Activated CD4-positive, alpha-beta T cell treated with anti-CD3 and anti-CD28 coated beads for 4 hours (primary cell): ENCODE data around the gene NRSN1.
"Not testable (repeated sequence)": the region's sequence is repeated elsewhere in the genome, so short reads cannot be mapped to it uniquely, and the experiment has no call there.

Experiments
- DNase-seq, 2 donors: peaks; one replicate each; pipeline ENCODE4 v3.0.0-alpha.2; 2020

The NRSN1 gene

DNA sequence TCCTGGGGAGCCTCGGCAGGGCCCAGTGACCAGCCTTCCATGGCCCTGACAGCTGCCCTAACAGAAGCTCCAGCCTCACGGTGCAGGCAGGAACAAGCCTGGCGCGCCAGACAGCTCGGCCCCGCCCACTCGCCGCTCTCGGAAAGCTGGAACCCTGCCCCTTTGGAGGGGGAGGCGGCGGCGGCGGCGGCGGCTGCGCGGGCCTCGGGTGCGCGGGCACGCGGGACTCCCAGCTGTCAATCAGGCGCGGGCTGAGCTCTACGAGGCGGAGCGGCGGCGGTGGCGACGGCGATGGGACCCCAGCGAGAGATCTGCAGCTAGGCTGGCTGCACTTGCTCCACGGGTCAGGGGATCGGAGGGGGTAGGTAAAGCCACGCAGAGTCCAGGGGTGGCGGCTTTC, at the start of gene NRSN1:
Gene NRSN1 (plus strand): TSS at position 236 of the 400 bp plus-strand sequence. CDS start 8,113 bp downstream, outside the sequence.
- DNase-seq = no peak

DNA sequence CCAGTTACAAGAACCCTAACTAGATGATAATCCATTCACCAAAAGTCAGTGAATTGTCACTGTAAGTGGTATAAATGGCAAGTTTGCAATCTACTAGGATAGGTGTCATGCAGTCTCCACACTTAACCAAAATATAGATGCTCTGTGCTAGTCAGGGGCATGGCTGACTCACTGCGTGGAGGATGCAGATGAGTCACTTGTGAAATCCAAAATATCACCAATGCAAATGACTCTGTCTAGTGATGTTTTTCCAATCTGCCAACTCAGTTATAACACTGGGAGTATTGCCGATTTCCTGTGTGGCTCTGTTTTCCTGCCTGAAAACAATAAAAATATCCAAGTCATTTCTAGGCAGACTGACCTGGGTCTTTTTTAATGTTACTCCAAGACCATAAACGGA, 47.8 kb upstream of the NRSN1 start:
- no peak for DNase-seq

- DNase-seq = no peak
Measured at GRCh38 chr6:24079076-24079475, 46.9 kb upstream of the NRSN1 start.

DNA sequence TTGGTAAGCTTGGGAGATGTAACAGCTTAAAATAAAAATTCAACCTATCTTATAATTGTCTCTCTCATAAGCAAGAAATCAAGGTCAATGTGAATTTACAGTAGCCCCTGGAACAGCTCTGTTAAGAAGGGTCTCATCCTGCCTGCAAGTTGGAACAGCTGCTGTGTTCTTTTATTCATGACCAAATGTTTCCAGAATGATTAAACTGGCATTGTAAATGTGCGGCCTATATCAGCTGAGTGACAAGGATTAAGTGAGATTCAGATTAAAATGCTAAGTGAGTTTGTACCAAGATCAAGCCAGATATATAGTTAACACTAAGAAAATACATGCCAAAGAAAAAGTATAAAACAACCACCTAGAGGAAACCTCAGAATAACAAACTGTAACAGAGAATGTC, 45.3 kb upstream of the NRSN1 start:
- DNase-seq = no peak

GRCh38 chr6:24089736-24090135, 36.3 kb upstream of the NRSN1 start:
- DNase-seq = no peak

GRCh38 chr6:24092407-24092806, 33.6 kb upstream of the NRSN1 start:
- no peak for DNase-seq

- DNase-seq = no peak
Measured at GRCh38 chr6:24093381-24093780, 32.6 kb upstream of the NRSN1 start.

GRCh38 chr6:24099181-24099580, 26.8 kb upstream of the NRSN1 start:
- DNase-seq = no peak

- no peak for DNase-seq
Measured at GRCh38 chr6:24100024-24100769, 25.8 kb upstream of the NRSN1 start.

DNA sequence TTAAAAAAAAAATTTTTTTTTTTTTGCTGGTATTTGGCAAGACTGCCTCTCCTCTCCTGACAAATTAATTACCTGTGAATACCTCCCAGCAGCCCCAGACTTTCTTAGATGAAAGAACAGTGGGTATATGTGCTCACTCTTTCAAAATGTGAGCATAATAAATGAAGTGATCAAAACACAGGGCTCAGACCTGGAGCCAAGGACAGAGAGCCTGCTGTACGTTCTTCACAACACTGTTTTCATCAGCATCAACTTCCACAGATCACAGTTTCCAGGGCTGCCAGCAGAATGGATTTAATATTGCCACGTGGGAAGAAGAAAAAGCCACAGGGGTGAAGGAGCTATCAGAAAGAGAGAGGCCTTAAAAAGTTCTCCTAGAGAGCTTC, 25.3 kb upstream of the NRSN1 start:
- no peak for DNase-seq

DNA sequence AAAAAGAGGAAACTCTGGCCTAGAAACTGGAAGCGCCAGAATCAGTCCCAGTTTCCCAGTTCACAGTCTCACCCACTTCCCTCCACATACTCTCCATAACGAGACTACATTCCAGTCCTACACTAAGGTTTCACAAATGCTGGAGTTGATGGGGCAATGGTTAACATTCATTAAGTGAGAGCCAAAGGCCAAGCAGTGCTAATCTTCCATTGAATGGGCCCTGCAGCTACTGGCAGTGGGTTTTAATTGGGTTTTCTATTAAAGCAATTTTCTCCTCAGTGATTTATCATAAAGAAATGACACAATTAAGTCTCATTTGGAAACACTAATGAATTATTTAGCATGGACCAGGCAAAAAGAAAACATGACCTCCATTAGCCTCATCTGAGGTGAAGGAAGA, 20.8 kb upstream of the NRSN1 start:
- DNase-seq = no peak

GRCh38 chr6:24106291-24106690, 19.7 kb upstream of the NRSN1 start:
- DNase-seq = no peak

- no peak for DNase-seq
Measured at GRCh38 chr6:24107294-24107693, 18.7 kb upstream of the NRSN1 start.

- no peak for DNase-seq
Measured at GRCh38 chr6:24108056-24108455, 18.0 kb upstream of the NRSN1 start.

DNA sequence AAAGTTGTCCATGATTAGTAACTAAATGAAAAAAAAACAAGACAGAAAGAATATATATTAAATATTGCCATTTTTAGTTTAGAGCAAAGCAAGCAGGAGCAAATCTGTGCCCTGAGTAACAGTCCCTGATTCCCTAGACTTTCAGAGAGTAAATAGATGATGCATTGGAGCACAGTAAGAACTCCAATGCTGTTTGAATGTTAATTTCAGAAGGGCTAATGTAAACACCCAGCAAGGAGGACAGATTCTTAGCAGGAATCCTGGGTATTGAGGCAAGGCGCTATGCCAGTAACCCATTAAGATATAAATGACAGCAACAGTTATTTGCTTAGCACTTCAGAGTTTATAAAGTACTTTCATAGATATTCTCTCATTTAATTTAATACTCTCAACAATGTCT, 15.6 kb upstream of the NRSN1 start:
- DNase-seq = no peak

GRCh38 chr6:24113891-24114290, 12.1 kb upstream of the NRSN1 start:
- DNase-seq = no peak

DNA sequence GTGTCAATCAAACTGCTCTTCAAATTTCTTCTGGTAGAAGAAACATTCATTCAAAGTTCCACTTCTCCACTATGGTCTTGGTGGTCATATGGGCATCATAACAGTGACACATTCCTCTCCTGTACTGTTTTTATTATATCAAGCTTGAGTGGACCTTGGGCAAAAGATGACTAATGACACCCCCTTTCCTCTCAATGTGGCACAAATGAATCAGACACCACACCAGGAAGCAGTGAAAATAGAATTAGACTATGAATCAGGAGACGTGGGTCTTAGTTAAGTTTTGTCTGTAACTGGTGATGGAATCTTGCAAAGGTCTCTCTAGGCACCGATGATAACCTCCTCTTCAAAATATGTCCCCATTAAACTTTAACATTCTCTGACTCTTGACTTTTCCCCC, 9.0 kb upstream of the NRSN1 start:
- no peak for DNase-seq

- no peak for DNase-seq
Measured at GRCh38 chr6:24122139-24122538, 3.9 kb upstream of the NRSN1 start.

- DNase-seq = no peak
Measured at GRCh38 chr6:24126586-24127192, 674 bp downstream of the NRSN1 start.

DNA sequence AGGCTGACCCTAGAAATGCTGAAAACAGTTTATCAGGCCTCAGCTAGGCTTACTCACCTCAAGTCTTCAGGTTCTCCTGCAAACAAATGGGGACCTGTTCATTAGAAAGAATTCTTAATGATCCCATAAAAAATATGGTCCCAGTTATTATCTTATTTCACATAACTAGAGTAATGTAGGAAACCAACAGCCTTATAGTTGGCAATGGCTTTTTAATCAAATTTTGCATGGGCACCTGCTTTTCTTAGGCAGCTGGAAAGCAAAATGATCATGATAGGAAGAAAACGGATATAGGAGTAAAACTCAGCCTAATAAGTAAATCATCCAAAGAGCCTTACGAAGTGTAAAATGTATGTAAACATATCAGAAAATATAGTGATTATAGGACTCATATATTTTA, 1.3 kb downstream of the NRSN1 start:
- no peak for DNase-seq

DNA sequence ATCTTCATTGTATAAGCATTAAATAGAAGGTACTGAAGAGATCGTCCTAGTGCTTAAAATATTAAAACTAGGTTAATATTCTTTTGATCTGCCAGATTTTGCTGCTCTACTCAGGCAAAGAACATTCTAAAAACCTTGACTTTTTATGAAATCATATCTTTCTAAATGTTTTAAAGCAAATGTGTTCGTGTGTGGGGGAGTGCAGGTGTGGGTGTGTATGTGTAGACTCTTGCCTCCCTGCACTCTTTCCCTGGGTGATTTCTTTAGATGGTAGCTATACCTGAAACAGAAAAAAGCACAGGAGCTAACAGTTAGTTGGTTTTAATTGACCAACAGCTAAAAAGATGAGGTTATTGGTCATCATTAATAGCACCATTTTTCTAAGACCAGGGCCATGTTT, 5.7 kb downstream of the NRSN1 start:
- DNase-seq = no peak

DNA sequence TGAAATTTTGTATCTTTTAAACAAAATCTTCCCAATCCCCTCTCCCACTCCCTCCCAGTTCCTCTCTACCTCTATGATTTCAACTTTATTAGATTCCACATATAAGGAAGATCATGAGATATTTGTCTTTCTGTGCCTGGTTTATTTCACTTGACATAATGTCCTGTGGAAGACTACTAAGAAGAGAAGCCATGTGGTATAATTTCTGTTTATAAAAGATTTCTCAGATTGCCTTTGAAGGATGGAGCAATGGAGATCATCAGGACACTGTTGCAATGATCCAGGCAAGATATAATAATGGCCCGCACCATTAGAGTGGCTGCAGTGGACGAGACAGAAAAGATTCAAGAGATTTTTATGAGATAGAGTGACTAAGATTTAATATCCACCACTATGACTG, 13.1 kb downstream of the NRSN1 start:
- DNase-seq = no peak

DNA sequence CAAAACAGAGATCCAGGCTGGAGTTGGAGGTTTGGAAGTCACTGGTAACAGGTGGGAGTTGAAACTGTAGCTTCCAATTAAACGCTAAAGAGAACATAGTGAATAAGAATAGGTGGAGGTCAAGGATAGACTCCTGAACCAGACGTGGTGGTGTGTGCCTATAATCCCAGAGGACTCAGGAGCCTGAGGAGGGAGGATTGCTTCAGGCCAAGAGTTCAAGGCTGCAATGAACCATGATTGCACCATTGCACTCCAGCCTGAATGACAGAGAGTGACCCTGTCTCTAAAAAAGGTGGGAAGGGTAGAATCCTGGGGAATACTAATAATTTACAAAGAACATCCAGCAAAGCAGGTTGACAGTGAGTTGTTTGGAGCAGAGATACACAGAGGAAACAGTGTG, 13.6 kb downstream of the NRSN1 start:
- no peak for DNase-seq

- DNase-seq = no peak
Measured at GRCh38 chr6:24140591-24140990, 14.6 kb downstream of the NRSN1 start.

DNA sequence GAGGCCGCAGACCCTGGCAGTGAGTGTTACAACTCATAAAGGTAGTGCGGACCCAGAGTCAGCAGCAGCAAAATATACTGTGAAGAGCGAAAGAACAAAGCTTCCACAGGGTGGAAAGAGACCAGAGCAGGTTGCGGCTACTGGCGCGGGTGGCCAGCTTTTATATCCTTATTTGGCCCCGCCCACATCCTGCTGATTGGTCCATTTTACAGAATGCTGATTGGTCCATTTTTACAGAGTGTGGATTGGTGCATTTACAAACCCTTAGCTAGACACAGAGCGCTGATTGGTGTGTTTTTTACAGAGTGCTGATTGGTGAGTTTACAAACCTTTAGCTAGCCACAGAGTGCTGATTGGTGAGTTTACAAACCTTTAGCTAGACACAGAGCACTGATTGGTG, 16.7 kb downstream of the NRSN1 start:
- not testable (repeated sequence) for DNase-seq
